ENCODE results near the gene LLCFC1. TPM values are rescaled to one million over a fixed set of nuclear protein-coding genes. Genes with fewer than 3 reads are reported as not detected.
A peak's percentile ranks its signal among the peaks of the same experiment; 100 is the strongest.

The LLCFC1 gene
- total and polyA plus RNA-seq, 5 donors from 2014 or later, result not detected

GRCh38 chr7:142896151-142896550 is 43.1 kb upstream of the LLCFC1 start:
- Mint-ChIP-seq H3K27ac (peak overlapping the region in 1 of 3 donors; percentile 63), H3K27me3 (peaks cover 24% of the 10 kb centered on the region), H3K36me3 (no peaks in the 10 kb centered on the region), H3K4me1 (no peaks in the 10 kb centered on the region), H3K4me3 (no peak overlapping the region), H3K9me3 (peaks cover 0 to 1% (median 0%) of the 10 kb centered on the region in 7 donors)
- no peak overlapping the region for H3K27ac ChIP-seq (ENCODE audit: insufficient read depth, low read length, poor library complexity, severe bottlenecking)
- no peak for ATAC-seq (ENCODE audit: low read depth in 2 of 2)
- H3K9me3 ChIP-seq (ENCODE audit: control insufficient read depth in 2 of 2, low read length in 2 of 2), result no peaks in the 10 kb centered on the region
- no peaks in the 10 kb centered on the region for H3K4me1 ChIP-seq (ENCODE audit: control insufficient read depth, insufficient read depth, low read length, poor library complexity, severe bottlenecking)
- no peak for DNase-seq
- no peak overlapping the region for H3K4me3 ChIP-seq (ENCODE audit: low read depth, low read length)
- no peaks in the 10 kb centered on the region for H3K36me3 ChIP-seq (ENCODE audit: control insufficient read depth, insufficient read depth, low read length)
- no peaks in the 10 kb centered on the region for H3K27me3 ChIP-seq (ENCODE audit: control insufficient read depth, insufficient read depth, low read length)

- peaks cover 0 to 2% (median 0%) of the 10 kb centered on the region in 7 donors for H3K9me3 Mint-ChIP-seq
- Histone ChIP-seq H3K27ac (ENCODE audit: insufficient read depth, low read length, poor library complexity, severe bottlenecking) (no peak overlapping the region), H3K4me1 (ENCODE audit: control insufficient read depth, insufficient read depth, low read length, poor library complexity, severe bottlenecking) (no peaks in the 10 kb centered on the region), H3K4me3 (ENCODE audit: low read depth, low read length) (no peak overlapping the region), H3K27me3 (ENCODE audit: control insufficient read depth, insufficient read depth, low read length) (no peaks in the 10 kb centered on the region), H3K36me3 (ENCODE audit: control insufficient read depth, insufficient read depth, low read length) (no peaks in the 10 kb centered on the region), H3K9me3 (ENCODE audit: control insufficient read depth in 2 of 2, low read length in 2 of 2) (no peaks in the 10 kb centered on the region)
- peaks cover 27% of the 10 kb centered on the region for H3K27me3 Mint-ChIP-seq
- no peak overlapping the region for H3K4me3 Mint-ChIP-seq
- no peak for DNase-seq
- H3K4me1 Mint-ChIP-seq, result no peaks in the 10 kb centered on the region
- ATAC-seq (ENCODE audit: low read depth in 2 of 2), result no peak
- H3K36me3 Mint-ChIP-seq, result no peaks in the 10 kb centered on the region
- no peak overlapping the region for H3K27ac Mint-ChIP-seq
These were observed 42.4 kb upstream of the LLCFC1 start for GRCh38 chr7:142896741-142897379.

GRCh38 chr7:142897691-142898090 is 41.6 kb upstream of the LLCFC1 start:
- Mint-ChIP-seq H3K9me3 (peaks cover 0 to 10% (median 0%) of the 10 kb centered on the region in 7 donors), H3K27me3 (peaks cover 30% of the 10 kb centered on the region), H3K4me1 (no peaks in the 10 kb centered on the region), H3K27ac (no peak overlapping the region), H3K36me3 (no peaks in the 10 kb centered on the region), H3K4me3 (no peak overlapping the region)
- Histone ChIP-seq H3K4me1 (ENCODE audit: control insufficient read depth, insufficient read depth, low read length, poor library complexity, severe bottlenecking) (no peaks in the 10 kb centered on the region), H3K4me3 (ENCODE audit: low read depth, low read length) (no peak overlapping the region), H3K36me3 (ENCODE audit: control insufficient read depth, insufficient read depth, low read length) (no peaks in the 10 kb centered on the region), H3K27ac (ENCODE audit: insufficient read depth, low read length, poor library complexity, severe bottlenecking) (no peak overlapping the region), H3K27me3 (ENCODE audit: control insufficient read depth, insufficient read depth, low read length) (no peaks in the 10 kb centered on the region), H3K9me3 (ENCODE audit: control insufficient read depth in 2 of 2, low read length in 2 of 2) (no peaks in the 10 kb centered on the region)
- ATAC-seq (ENCODE audit: low read depth in 2 of 2) (no peak), DNase-seq (no peak)

GRCh38 chr7:142898377-142899170 is 40.7 kb upstream of the LLCFC1 start:
- no peaks in the 10 kb centered on the region for H3K4me1 ChIP-seq (ENCODE audit: control insufficient read depth, insufficient read depth, low read length, poor library complexity, severe bottlenecking)
- peaks cover 34% of the 10 kb centered on the region for H3K27me3 Mint-ChIP-seq
- no peaks in the 10 kb centered on the region for H3K27me3 ChIP-seq (ENCODE audit: control insufficient read depth, insufficient read depth, low read length)
- peaks cover 0 to 2% (median 0%) of the 10 kb centered on the region in 4 donors for H3K4me1 Mint-ChIP-seq
- H3K9me3 ChIP-seq (ENCODE audit: control insufficient read depth in 2 of 2, low read length in 2 of 2), result no peaks in the 10 kb centered on the region
- H3K36me3 ChIP-seq (ENCODE audit: control insufficient read depth, insufficient read depth, low read length), result no peaks in the 10 kb centered on the region
- H3K36me3 Mint-ChIP-seq, result no peaks in the 10 kb centered on the region
- H3K4me3 Mint-ChIP-seq, result no peak overlapping the region
- no peak overlapping the region for H3K27ac ChIP-seq (ENCODE audit: insufficient read depth, low read length, poor library complexity, severe bottlenecking)
- H3K4me3 ChIP-seq (ENCODE audit: low read depth, low read length), result no peak overlapping the region
- ATAC-seq (ENCODE audit: low read depth in 2 of 2) (no peak), DNase-seq (no peak)
- H3K27ac Mint-ChIP-seq, result no peak overlapping the region
- peaks cover 0 to 10% (median 0%) of the 10 kb centered on the region in 7 donors for H3K9me3 Mint-ChIP-seq

GRCh38 chr7:142899661-142900060 is 39.6 kb upstream of the LLCFC1 start:
- no peaks in the 10 kb centered on the region for H3K36me3 Mint-ChIP-seq
- no peak overlapping the region for H3K27ac Mint-ChIP-seq
- H3K27me3 ChIP-seq (ENCODE audit: control insufficient read depth, insufficient read depth, low read length), result no peaks in the 10 kb centered on the region
- H3K4me1 ChIP-seq (ENCODE audit: control insufficient read depth, insufficient read depth, low read length, poor library complexity, severe bottlenecking), result no peaks in the 10 kb centered on the region
- peaks cover 34% of the 10 kb centered on the region for H3K27me3 Mint-ChIP-seq
- H3K4me3 ChIP-seq (ENCODE audit: low read depth, low read length), result no peak overlapping the region
- ATAC-seq (ENCODE audit: low read depth in 2 of 2), result no peak
- H3K4me3 Mint-ChIP-seq, result no peak overlapping the region
- peaks cover 5 to 6% of the 10 kb centered on the region in 2 experiments for H3K9me3 ChIP-seq (ENCODE audit: control insufficient read depth in 2 of 2, low read length in 2 of 2)
- DNase-seq, result no peak
- H3K9me3 Mint-ChIP-seq, result peaks cover 0 to 10% (median 0%) of the 10 kb centered on the region in 7 donors
- no peak overlapping the region for H3K27ac ChIP-seq (ENCODE audit: insufficient read depth, low read length, poor library complexity, severe bottlenecking)
- H3K36me3 ChIP-seq (ENCODE audit: control insufficient read depth, insufficient read depth, low read length), result no peaks in the 10 kb centered on the region
- peaks cover 0 to 2% (median 0%) of the 10 kb centered on the region in 4 donors for H3K4me1 Mint-ChIP-seq

- DNase-seq, result no peak
- Mint-ChIP-seq H3K4me3 (no peak overlapping the region), H3K9me3 (peaks cover 0 to 12% (median 0%) of the 10 kb centered on the region in 7 donors), H3K4me1 (peaks cover 0 to 2% (median 0%) of the 10 kb centered on the region in 4 donors), H3K27me3 (peaks cover 24% of the 10 kb centered on the region), H3K36me3 (no peaks in the 10 kb centered on the region), H3K27ac (no peak overlapping the region)
- peaks cover 6 to 8% of the 10 kb centered on the region in 2 experiments for H3K9me3 ChIP-seq (ENCODE audit: control insufficient read depth in 2 of 2, low read length in 2 of 2)
- H3K4me3 ChIP-seq (ENCODE audit: low read depth, low read length), result no peak overlapping the region
- no peaks in the 10 kb centered on the region for H3K36me3 ChIP-seq (ENCODE audit: control insufficient read depth, insufficient read depth, low read length)
- ATAC-seq (ENCODE audit: low read depth in 2 of 2), result no peak
- H3K27me3 ChIP-seq (ENCODE audit: control insufficient read depth, insufficient read depth, low read length), result no peaks in the 10 kb centered on the region
- no peak overlapping the region for H3K27ac ChIP-seq (ENCODE audit: insufficient read depth, low read length, poor library complexity, severe bottlenecking)
- no peaks in the 10 kb centered on the region for H3K4me1 ChIP-seq (ENCODE audit: control insufficient read depth, insufficient read depth, low read length, poor library complexity, severe bottlenecking)
These were observed 37.6 kb upstream of the LLCFC1 start for GRCh38 chr7:142901426-142902259.

- Histone ChIP-seq H3K4me1 (ENCODE audit: control insufficient read depth, insufficient read depth, low read length, poor library complexity, severe bottlenecking) (no peaks in the 10 kb centered on the region), H3K27me3 (ENCODE audit: control insufficient read depth, insufficient read depth, low read length) (peaks cover 3% of the 10 kb centered on the region), H3K9me3 (ENCODE audit: control insufficient read depth in 2 of 2, low read length in 2 of 2) (peaks cover 6 to 8% of the 10 kb centered on the region in 2 experiments), H3K36me3 (ENCODE audit: control insufficient read depth, insufficient read depth, low read length) (no peaks in the 10 kb centered on the region), H3K27ac (ENCODE audit: insufficient read depth, low read length, poor library complexity, severe bottlenecking) (no peak overlapping the region), H3K4me3 (ENCODE audit: low read depth, low read length) (no peak overlapping the region)
- no peak overlapping the region for H3K4me3 Mint-ChIP-seq
- peaks cover 27% of the 10 kb centered on the region for H3K27me3 Mint-ChIP-seq
- H3K36me3 Mint-ChIP-seq, result no peaks in the 10 kb centered on the region
- ATAC-seq (ENCODE audit: low read depth in 2 of 2) (no peak), DNase-seq (no peak)
- H3K4me1 Mint-ChIP-seq, result peaks cover 0 to 4% (median 0%) of the 10 kb centered on the region in 4 donors
- H3K27ac Mint-ChIP-seq, result no peak overlapping the region
- peaks cover 0 to 11% (median 0%) of the 10 kb centered on the region in 7 donors for H3K9me3 Mint-ChIP-seq
These were observed 35.2 kb upstream of the LLCFC1 start for GRCh38 chr7:142904128-142904527.

All from CD4-positive, CD25-positive, alpha-beta regulatory T cell (primary cell).